Right lobe of liver (tissue), 4 donors: Measurements from ENCODE around the gene TMPRSS9.

Experiments
- CTCF ChIP-seq, 4 donors: fragments of 200-600 bp in 3 of 4; fragments of 450-650 bp in 1 of 4; IDR thresholded peaks; one replicate each; pipeline versions ENCODE4 v1.5.1 to v1.8.0; 2016 to 2022; ENCODE audit warnings: antibody characterized with exemption in 4 of 4, mild to moderate bottlenecking in 2 of 4
- POLR2A ChIP-seq: fragments of 450-650 bp; IDR thresholded peaks from one replicate; pipeline ENCODE4 v1.6.1; 2017; ENCODE audit warnings: antibody characterized with exemption, mild to moderate bottlenecking
- donor health status: DM: no; HTN: no; CAD: no.
- donor health status: DM: no; HTN: no; CAD: no.
- donor health status: DM: no; HTN: yes; CAD: no.

GRCh38 chr19:2417881-2418406 is 57.9 kb downstream of the TMPRSS9 start:
- TF ChIP-seq POLR2A (no peak), CTCF (IDR thresholded peaks at IDR 0.05) (no peak)
